ENCODE data around the gene CFAP126. TPM values are rescaled to one million over a fixed set of nuclear protein-coding genes. Genes with fewer than 3 reads are reported as not detected.
"Not testable (repeated sequence)": the region's sequence is repeated elsewhere in the genome, so short reads cannot be mapped to it uniquely, and the experiment has no call there.

The CFAP126 gene
- total and polyA plus RNA-seq, 2 of the 13 experiments (the other 11 are each of a cell fraction or from before 2014, with no cell fraction given): not detected

DNA sequence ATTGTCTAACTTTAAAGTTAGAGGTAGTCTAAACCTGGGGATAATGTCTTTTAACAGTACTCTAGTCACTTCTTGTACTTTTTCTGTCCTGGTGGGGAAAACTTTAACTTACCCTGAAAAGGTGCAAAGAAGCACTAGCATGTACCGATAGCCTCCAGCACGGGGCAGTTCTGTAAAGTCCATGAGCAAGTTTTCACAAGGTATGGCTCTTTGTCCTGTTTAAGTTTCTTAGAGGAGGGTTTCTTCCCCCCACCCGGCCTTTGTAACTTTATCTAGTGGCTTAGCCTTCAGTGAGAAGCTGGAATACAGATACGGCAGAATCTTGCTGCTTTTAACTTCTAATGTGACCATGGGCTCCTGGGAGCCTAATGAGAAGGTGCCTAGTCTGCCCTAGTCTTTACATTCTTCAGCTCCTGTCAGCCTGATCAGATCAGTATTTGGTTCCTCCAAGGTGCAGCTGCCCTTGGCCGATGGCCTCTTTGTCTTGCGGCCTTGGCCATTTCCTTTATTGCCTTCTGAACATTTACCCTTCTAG lies 39.8 kb upstream of the CFAP126 start (continued):
- TF ChIP-seq, protein P1, sequence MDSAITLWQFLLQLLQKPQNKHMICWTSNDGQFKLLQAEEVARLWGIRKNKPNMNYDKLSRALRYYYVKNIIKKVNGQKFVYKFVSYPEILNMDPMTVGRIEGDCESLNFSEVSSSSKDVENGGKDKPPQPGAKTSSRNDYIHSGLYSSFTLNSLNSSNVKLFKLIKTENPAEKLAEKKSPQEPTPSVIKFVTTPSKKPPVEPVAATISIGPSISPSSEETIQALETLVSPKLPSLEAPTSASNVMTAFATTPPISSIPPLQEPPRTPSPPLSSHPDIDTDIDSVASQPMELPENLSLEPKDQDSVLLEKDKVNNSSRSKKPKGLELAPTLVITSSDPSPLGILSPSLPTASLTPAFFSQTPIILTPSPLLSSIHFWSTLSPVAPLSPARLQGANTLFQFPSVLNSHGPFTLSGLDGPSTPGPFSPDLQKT (CRISPR knock-in tag; IDR thresholded peaks at IDR 0.05; ENCODE audit: borderline replicate concordance): no peak
- TF ChIP-seq ZNF496 (CRISPR knock-in tag; IDR thresholded peaks at IDR 0.05; ENCODE audit: insufficient replicate concordance): no peak
- no peak for TF ChIP-seq ZNF460 (CRISPR knock-in tag; IDR thresholded peaks at IDR 0.05; ENCODE audit: borderline replicate concordance)
- TF ChIP-seq MIXL1 (CRISPR knock-in tag; IDR thresholded peaks at IDR 0.05): no peak
- no peak for TF ChIP-seq SRSF4 (IDR thresholded peaks at IDR 0.05; ENCODE audit: low read depth, low read length, poor library complexity, severe bottlenecking)
- TF ChIP-seq ATRX (CRISPR knock-in tag; IDR thresholded peaks at IDR 0.05; ENCODE audit: borderline replicate concordance): no peak
- no peak for TF ChIP-seq SP4 (CRISPR knock-in tag; IDR thresholded peaks at IDR 0.05)
- no peak for TF ChIP-seq SMAD3 (CRISPR knock-in tag; IDR thresholded peaks at IDR 0.05)

DNA sequence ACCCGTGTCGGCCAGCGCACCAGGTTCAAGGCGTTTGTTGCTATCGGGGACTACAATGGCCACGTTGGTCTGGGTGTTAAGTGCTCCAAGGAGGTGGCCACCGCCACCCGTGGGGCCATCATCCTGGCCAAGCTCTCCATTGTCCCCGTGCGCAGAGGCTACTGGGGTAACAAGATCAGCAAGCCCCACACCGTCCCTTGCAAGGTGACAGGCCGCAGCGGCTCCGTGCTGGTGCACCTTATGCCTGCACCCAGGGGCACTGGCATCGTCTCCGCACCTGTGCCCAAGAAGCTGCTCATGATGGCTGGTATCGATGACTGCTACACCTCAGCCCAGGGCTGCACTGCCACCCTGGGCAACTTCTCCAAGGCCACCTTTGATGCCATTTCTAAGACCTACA lies 38.9 kb upstream of the CFAP126 start:
- FAIRE-seq, POLR2A ChIA-PET: not testable (repeated sequence)

More for the DNA sequence above, 38.9 kb upstream of the CFAP126 start:
- H4K20me1 ChIP-seq (ENCODE audit: insufficient read depth, low read length); in situ Hi-C loops (cut with HindIII; ENCODE audit: extremely low pct_ligation_motif_present, low pct_unique_long_range_greater_than_20kb); ATAC-seq; H3K9ac ChIP-seq (ENCODE audit: insufficient read depth, low read depth, low read length); CTCF ChIA-PET (ENCODE audit: low intra/inter-chr PET ratio, low total read pairs); H3K27ac ChIP-seq (ENCODE audit: extremely low read length, insufficient read depth, low read length); BruUV-seq (replicated peaks); H3K4me2 ChIP-seq (ENCODE audit: low read depth, low read length); H3K36me3 ChIP-seq (replicated peaks in 1 of 2; ENCODE audit: control insufficient read depth in 1 of 2, insufficient read depth in 2 of 2, low read length in 2 of 2); DNase-seq (ENCODE audit: low spot score); H3K4me3 ChIP-seq (replicated peaks in 1 of 3; ENCODE audit: insufficient read depth in 1 of 3, low read depth in 2 of 3, low read length in 3 of 3); intact Hi-C loops (cut with micrococcal nuclease; ENCODE audit: unreplicated experiment); H3K27me3 ChIP-seq (ENCODE audit: control insufficient read depth in 1 of 2, insufficient read depth in 2 of 2, low read length in 2 of 2); H3K79me2 ChIP-seq (ENCODE audit: insufficient read depth, low read length); H3K9me3 ChIP-seq (ENCODE audit: low read length); H2AFZ ChIP-seq (ENCODE audit: low read length): not testable (repeated sequence)
- H3K4me1 ChIP-seq (ENCODE audit: insufficient read depth, low read length): peaks cover 45% of the 10 kb centered on the region
- WGBS (ENCODE audit: low lambda C conversion rate): 83% methylated on average over 9 of the region's 17 CpGs

Measured in HepG2 (cell line).